H9 (cell line): ENCODE results near the gene MLPH. TPM values are rescaled to one million over a fixed set of nuclear protein-coding genes. Genes with fewer than 3 reads are reported as not detected.

ENCODE experiments used
- DNase-seq: peaks from one replicate; pipeline ENCODE4 v3.0.0-alpha.2; 2017
- H2AFZ ChIP-seq: one replicate; pipeline ENCODE4 v1.6.1; 2013; ENCODE audit warnings: mild to moderate bottlenecking, low read length, control low read depth, moderate library complexity
- H2AK5ac ChIP-seq: 2 replicates; pipeline ENCODE4 v1.6.1; 2013; ENCODE audit warnings: low read length, control low read depth, mixed read lengths; ENCODE audit not compliant: insufficient read length
- H2BK120ac ChIP-seq: one replicate; pipeline ENCODE4 v1.6.1; 2013; ENCODE audit warnings: low read depth, mild to moderate bottlenecking, low read length, control low read depth, inconsistent platforms; ENCODE audit not compliant: poor library complexity, severe bottlenecking
- H2BK12ac ChIP-seq: 2 replicates; pipeline ENCODE4 v1.6.1; 2013; ENCODE audit warnings: low read length, control low read depth, mixed read lengths, low read depth; ENCODE audit not compliant: insufficient read length
- H2BK15ac ChIP-seq: 2 replicates; pipeline ENCODE4 v1.6.1; 2013; ENCODE audit warnings: low read depth, low read length, control low read depth
- H2BK20ac ChIP-seq: one replicate; pipeline ENCODE4 v1.6.1; 2013; ENCODE audit warnings: low read depth, mild to moderate bottlenecking, low read length, control low read depth, inconsistent platforms; ENCODE audit not compliant: poor library complexity, severe bottlenecking
- H2BK5ac ChIP-seq: 2 replicates; pipeline ENCODE4 v1.6.1; 2013; ENCODE audit warnings: low read length, control low read depth, mixed read lengths; ENCODE audit not compliant: insufficient read length
- H3K14ac ChIP-seq: 2 replicates; pipeline ENCODE4 v1.6.1; 2013; ENCODE audit warnings: low read length, control low read depth; ENCODE audit not compliant: insufficient read depth
- H3K18ac ChIP-seq: 2 replicates; pipeline ENCODE4 v1.6.1; 2013; ENCODE audit warnings: low read depth, mild to moderate bottlenecking, mixed read lengths, low read length, control low read depth; ENCODE audit not compliant: insufficient read length
- H3K23ac ChIP-seq: 2 replicates; pipeline ENCODE4 v1.6.1; 2013; ENCODE audit warnings: low read length, control low read depth, mixed read lengths, low read depth; ENCODE audit not compliant: insufficient read length
- H3K23me2 ChIP-seq: 2 replicates; pipeline ENCODE4 v1.6.1; 2013; ENCODE audit warnings: low read depth, mild to moderate bottlenecking, mixed read lengths, low read length, control low read depth; ENCODE audit not compliant: insufficient read length, poor library complexity, severe bottlenecking
- H3K27ac ChIP-seq: 2 replicates; pipeline ENCODE4 v1.5.1; 2013; ENCODE audit warnings: low read length, control low read depth, mixed read lengths, low read depth; ENCODE audit not compliant: insufficient read length
- H3K27me3 ChIP-seq: 2 replicates; pipeline ENCODE4 v1.6.1; 2013; ENCODE audit warnings: low read length, control low read depth, inconsistent platforms; ENCODE audit not compliant: insufficient read depth
- H3K4ac ChIP-seq: 2 replicates; pipeline ENCODE4 v1.6.1; 2013; ENCODE audit warnings: low read depth, mild to moderate bottlenecking, control low read depth, inconsistent platforms, low read length, moderate library complexity
- H3K4me1 ChIP-seq: 2 replicates; pipeline ENCODE4 v1.6.1; 2013; ENCODE audit warnings: low read length, control low read depth, inconsistent platforms; ENCODE audit not compliant: insufficient read depth
- H3K4me2 ChIP-seq: 2 replicates; pipeline ENCODE4 v1.6.1; 2013; ENCODE audit warnings: low read length, control low read depth, mixed read lengths; ENCODE audit not compliant: insufficient read length, insufficient read depth
- H3K56ac ChIP-seq: 2 replicates; pipeline ENCODE4 v1.6.1; 2013; ENCODE audit warnings: low read depth, mild to moderate bottlenecking, mixed read lengths, low read length, control low read depth; ENCODE audit not compliant: insufficient read length
- H3K79me1 ChIP-seq: 2 replicates; pipeline ENCODE4 v1.6.1; 2013; ENCODE audit warnings: low read depth, mild to moderate bottlenecking, moderate library complexity, low read length, control low read depth, inconsistent platforms; ENCODE audit not compliant: insufficient read depth, poor library complexity, severe bottlenecking
- H3K79me2 ChIP-seq: 2 replicates; pipeline ENCODE4 v1.6.1; 2013; ENCODE audit warnings: low read length, control low read depth, inconsistent platforms; ENCODE audit not compliant: insufficient read depth
- H3K9ac ChIP-seq: 2 replicates; pipeline ENCODE4 v1.6.1; 2013; ENCODE audit warnings: low read length, control low read depth, mixed read lengths; ENCODE audit not compliant: insufficient read length; ENCODE audit errors: extremely low read depth
- H3K9me3 ChIP-seq: one replicate; pipeline ENCODE4 v1.6.1; 2013; ENCODE audit warnings: low read depth, low read length, inconsistent platforms; ENCODE audit not compliant: control insufficient read depth
- H3T11ph ChIP-seq: one replicate; pipeline ENCODE4 v1.6.1; 2013; ENCODE audit warnings: mild to moderate bottlenecking, low read length, control low read depth, inconsistent platforms
- H4K20me1 ChIP-seq: one replicate; pipeline ENCODE4 v1.6.1; 2013; ENCODE audit not compliant: control insufficient read depth, insufficient read length, insufficient read depth
- H4K5ac ChIP-seq: 2 replicates; pipeline ENCODE4 v1.6.1; 2013; ENCODE audit warnings: low read depth, mild to moderate bottlenecking, mixed read lengths, low read length, control low read depth; ENCODE audit not compliant: insufficient read length
- H4K8ac ChIP-seq: replicated peaks from 2 replicates; pipeline ENCODE4 v1.6.1; 2013; ENCODE audit warnings: low read length, control low read depth, mixed read lengths, low read depth; ENCODE audit not compliant: insufficient read length
- H4K91ac ChIP-seq: 2 replicates; pipeline ENCODE4 v1.6.1; 2013; ENCODE audit warnings: low read depth, mild to moderate bottlenecking, moderate library complexity, mixed read lengths, low read length, control low read depth; ENCODE audit not compliant: insufficient read length
- H3K27ac Mint-ChIP-seq, 3 experiments: 2 replicates in 2 of 3; 3 replicates in 1 of 3; pipeline ENCODE4 v1.8.0; 2020 to 2021; ENCODE audit warnings: mixed read lengths in 3 of 3, mild to moderate bottlenecking in 1 of 3, moderate library complexity in 1 of 3
- H3K27me3 Mint-ChIP-seq: 2 replicates; pipeline ENCODE4 v1.8.0; 2021; ENCODE audit warnings: low read depth, mild to moderate bottlenecking, moderate library complexity, mixed read lengths
- H3K36me3 Mint-ChIP-seq, 3 experiments: 2 replicates in 2 of 3; 3 replicates in 1 of 3; pipeline ENCODE4 v1.8.0; 2020 to 2021; ENCODE audit warnings: low read depth in 3 of 3, mixed read lengths in 3 of 3; ENCODE audit not compliant: insufficient read depth in 1 of 3
- H3K4me1 Mint-ChIP-seq, 2 experiments: 2 replicates each; pipeline ENCODE4 v1.8.0; 2020; ENCODE audit warnings: mixed read lengths in 2 of 2
- H3K4me3 Mint-ChIP-seq, 2 experiments: 2 replicates in 1 of 2; 3 replicates in 1 of 2; pipeline ENCODE4 v1.8.0; 2020 to 2021; ENCODE audit warnings: mild to moderate bottlenecking in 2 of 2, mixed read lengths in 2 of 2, moderate library complexity in 1 of 2
- H3K9me3 Mint-ChIP-seq, 2 experiments: 2 replicates in 1 of 2; 3 replicates in 1 of 2; pipeline ENCODE4 v1.8.0; 2020; ENCODE audit warnings: mild to moderate bottlenecking in 2 of 2, mixed read lengths in 2 of 2, moderate library complexity in 1 of 2
- CTCF ChIP-seq: fragments of 200-600 bp; sonication (generic); conservative IDR thresholded peaks from 3 replicates; pipeline ENCODE4 v1.8.0; 2021; ENCODE audit warnings: antibody characterized with exemption, mild to moderate bottlenecking
- WGBS: extraction: QIAGEN DNeasy Blood & Tissue Kit; methylation state at CpG from one replicate; pipeline ENCODE4 v1.1.7; 2013; ENCODE audit warnings: missing lambda C conversion rate, low lambda C conversion rate, mixed read lengths; ENCODE audit not compliant: insufficient read length; ENCODE audit errors: extremely low coverage; 5-methylcytosine and 5-hydroxymethylcytosine counted together
- total RNA-seq: library from RNA; stranded (reverse); gene quantifications from 2 replicates; pipeline ENCODE4 v1.2.1, GENCODE V29; 2021

Gene MLPH
- total RNA-seq, 1 experiment from 2014 or later, result 3.4 TPM

GRCh38 chr2:237572742-237573101 is 85.7 kb downstream of the MLPH start:
- H3K23ac ChIP-seq, result no peak overlapping the region
- H2BK20ac ChIP-seq, result no peak overlapping the region
- no peaks in the 10 kb centered on the region for H3K79me2 ChIP-seq
- no peak overlapping the region for H3K27ac ChIP-seq
- 0 out of 2 replicates have a peak, but pooled peaks cover 3% of the 10 kb centered on the region for H3K4me1 ChIP-seq
- no peak overlapping the region for H2BK12ac ChIP-seq
- H3K27me3 ChIP-seq, result no peaks in the 10 kb centered on the region
- H3K18ac ChIP-seq, result no peak overlapping the region
- WGBS, result no CpG with 5 or more reads among the region's 4 CpGs
- no peaks in the 10 kb centered on the region for H3K23me2 ChIP-seq
- Mint-ChIP-seq H3K36me3 (peaks cover 0 to 28% (median 5%) of the 10 kb centered on the region in 3 experiments; a peak in 4 of 7 replicates), H3K4me1 (peaks cover 13 to 14% of the 10 kb centered on the region in 2 experiments), H3K27me3 (no peaks in the 10 kb centered on the region), H3K9me3 (no peaks in the 10 kb centered on the region), H3K27ac (no peak overlapping the region), H3K4me3 (no peak overlapping the region)
- H4K91ac ChIP-seq, result no peak overlapping the region
- H4K5ac ChIP-seq, result no peak overlapping the region
- H4K8ac ChIP-seq, result no peak overlapping the region
- H3K4ac ChIP-seq, result no peak overlapping the region
- H4K20me1 ChIP-seq, result no peaks in the 10 kb centered on the region
- H3K4me2 ChIP-seq, result no peak overlapping the region
- H3K14ac ChIP-seq, result no peak overlapping the region
- H3K9me3 ChIP-seq, result no peaks in the 10 kb centered on the region
- H3K9ac ChIP-seq, result no peak overlapping the region
- no peak for DNase-seq
- no peaks in the 10 kb centered on the region for H3K79me1 ChIP-seq
- H2BK5ac ChIP-seq, result no peak overlapping the region
- no peak overlapping the region for H3T11ph ChIP-seq
- H3K56ac ChIP-seq, result no peak overlapping the region
- H2AFZ ChIP-seq, result no peak overlapping the region
- TF ChIP-seq CTCF, result no peak
- H2BK120ac ChIP-seq, result no peak overlapping the region
- H2BK15ac ChIP-seq, result no peak overlapping the region
- H2AK5ac ChIP-seq, result no peak overlapping the region
